AG08396 (cell line): Measurements from ENCODE around the gene CNOT2.
"Not testable (repeated sequence)": the region's sequence is repeated elsewhere in the genome, so short reads cannot be mapped to it uniquely, and the experiment has no call there.

Experiments
- DNase-seq: peaks from one replicate; pipeline ENCODE4 v3.0.0; 2012; ENCODE audit warnings: low spot score, mixed read lengths

The CNOT2 gene

DNA sequence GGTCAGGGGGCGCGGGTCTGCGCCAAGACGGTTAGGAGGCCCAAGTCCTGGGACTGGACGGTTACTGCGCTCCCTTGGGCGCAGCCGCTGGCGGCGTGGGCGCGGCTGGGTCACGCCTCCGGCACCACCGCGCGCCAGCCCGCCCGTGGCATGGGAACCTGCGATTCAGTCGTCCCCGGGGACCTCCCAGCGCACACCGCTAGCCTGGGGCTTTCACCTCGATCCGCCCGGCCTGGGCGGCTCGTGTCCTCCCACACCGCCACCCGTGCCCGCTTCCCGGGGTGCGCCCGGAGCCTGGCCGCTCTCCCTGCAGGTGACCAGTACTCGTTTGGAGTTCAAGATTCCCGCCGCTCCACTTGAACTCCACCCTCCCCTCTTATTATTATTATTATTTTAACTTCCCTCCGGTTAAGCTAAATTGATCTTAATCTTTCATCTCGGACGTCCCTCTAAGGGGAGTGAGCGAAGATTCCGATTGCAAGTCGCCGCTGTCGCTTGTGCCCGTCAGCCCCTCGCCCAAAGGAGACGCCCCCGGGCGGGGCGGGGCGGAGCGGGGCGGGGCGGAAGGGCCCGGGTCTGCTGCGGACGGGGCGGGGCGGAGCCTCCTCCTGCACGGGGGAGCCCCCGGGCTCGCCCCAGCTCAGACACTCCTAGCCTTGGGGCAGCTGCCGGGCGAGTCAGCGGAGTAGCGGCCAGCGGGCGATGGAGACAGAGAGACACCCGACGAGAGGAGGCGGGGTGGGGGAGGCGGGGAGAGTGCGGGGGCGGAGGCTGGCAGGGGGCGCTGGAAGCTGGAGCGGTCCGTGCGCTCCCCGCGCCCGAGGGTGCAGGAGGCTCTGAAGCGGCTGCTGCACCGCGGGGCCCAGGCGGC, 122.7 kb downstream of the CNOT2 start, which contains the start of gene KCNMB4:
Gene KCNMB4 (plus strand): TSS at position 643 of the 871 bp plus-strand sequence. CDS start 445 bp downstream, outside the sequence.
- peak; percentile 62 for DNase-seq

DNA sequence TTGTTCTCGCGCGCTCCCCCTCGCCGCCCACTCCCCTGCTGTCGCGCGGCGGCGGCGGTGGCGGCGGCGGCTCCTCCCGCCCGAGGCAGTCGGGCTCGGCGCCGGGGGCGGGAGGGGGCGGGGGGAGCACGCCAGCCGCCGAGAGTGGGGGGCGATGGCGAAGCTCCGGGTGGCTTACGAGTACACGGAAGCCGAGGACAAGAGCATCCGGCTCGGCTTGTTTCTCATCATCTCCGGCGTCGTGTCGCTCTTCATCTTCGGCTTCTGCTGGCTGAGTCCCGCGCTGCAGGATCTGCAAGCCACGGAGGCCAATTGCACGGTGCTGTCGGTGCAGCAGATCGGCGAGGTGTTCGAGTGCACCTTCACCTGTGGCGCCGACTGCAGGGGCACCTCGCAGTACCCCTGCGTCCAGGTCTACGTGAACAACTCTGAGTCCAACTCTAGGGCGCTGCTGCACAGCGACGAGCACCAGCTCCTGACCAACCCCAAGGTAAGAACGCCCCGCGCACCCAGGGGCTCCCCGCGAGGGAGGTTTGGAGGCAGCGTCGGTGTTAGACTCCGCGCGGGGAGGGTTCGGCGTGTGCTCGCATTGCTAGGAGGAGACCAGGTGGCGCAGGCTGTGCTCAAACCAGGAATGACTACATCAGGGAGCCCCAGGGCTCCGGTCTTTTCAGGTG, 123.5 kb downstream of the CNOT2 start:
- peak; percentile 38 for DNase-seq

DNA sequence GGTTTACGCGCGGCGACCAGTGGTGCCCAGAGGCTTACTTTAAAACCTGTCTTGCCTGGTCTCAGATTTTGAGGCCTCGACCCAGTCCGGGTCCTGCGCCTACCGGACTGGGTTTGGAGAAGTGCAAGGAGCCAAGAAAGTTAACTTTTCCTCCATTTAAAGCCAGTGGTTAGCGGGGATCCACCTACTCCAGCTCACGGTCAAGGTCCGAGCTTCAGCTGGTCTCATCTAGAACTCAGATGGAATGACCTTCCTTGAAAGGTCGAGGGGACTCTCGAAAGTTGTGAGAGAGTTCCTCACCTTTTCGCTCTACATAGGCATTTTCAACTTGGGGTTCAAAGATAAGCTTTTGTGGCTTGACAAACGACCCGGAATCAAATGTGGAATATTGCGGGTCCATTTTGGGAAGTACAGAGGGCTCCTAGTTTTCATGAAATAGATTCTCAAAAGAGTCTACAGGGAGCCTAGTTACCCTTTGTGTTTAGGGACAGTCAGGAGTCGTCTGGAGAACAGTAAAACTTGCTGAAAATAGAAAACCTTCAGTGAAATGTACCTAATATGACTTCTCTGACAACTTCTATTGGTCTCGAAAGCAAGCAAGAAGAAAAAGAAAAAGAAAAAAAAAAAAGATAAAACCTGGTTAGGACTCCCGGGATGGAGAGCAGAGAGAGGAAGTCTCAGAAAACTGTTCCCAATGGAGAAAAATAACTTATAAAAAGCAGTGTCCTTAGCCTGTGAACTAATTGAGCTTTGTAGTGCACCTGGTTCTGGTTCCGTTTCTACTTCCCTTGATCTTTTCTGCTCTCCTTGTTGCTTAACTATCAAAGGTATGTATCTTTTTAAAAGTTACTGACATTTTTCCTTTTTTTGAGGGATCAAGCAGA, 124.3 kb downstream of the CNOT2 start:
- peak; percentile 13 for DNase-seq

DNA sequence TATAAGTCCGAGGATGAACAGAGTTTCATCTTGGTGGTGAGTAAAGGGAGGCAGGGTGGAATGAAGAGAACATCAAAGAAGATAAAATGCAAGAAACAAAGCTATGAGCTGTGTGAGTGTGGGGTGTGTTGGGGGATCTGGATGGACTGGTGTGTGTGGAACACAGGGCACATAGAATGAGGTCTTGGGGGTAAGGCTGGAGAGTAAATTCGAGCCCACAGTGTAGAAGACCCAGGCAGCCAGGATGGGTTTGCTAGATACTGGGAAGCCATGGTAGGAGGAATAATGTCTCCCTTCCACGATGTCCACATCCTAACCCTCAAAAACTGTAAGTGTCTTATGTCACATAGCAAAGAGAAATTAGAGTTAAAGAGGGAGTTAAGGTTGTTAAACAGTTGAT, 129.6 kb downstream of the CNOT2 start:
- no peak for DNase-seq

DNA sequence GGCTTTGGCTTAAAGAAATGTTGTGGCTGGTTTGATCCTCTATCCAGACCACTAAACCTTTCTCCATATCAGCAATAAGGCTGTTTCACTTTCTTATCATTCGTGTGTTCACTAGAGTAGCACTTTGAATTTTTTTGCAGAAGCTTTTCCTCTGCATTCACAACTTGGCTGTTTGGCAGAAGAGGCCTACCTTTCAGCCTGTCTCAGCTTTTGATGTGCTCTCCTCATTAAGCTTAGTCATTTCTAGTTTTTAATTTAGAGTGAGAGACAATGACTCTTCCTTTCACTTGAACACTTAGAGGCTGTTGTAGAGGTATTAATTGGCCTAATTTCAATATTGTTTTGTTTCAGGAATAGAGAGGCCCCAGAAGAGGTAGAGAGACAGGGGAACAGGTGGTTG, 136.6 kb downstream of the CNOT2 start:
- no peak for DNase-seq

DNA sequence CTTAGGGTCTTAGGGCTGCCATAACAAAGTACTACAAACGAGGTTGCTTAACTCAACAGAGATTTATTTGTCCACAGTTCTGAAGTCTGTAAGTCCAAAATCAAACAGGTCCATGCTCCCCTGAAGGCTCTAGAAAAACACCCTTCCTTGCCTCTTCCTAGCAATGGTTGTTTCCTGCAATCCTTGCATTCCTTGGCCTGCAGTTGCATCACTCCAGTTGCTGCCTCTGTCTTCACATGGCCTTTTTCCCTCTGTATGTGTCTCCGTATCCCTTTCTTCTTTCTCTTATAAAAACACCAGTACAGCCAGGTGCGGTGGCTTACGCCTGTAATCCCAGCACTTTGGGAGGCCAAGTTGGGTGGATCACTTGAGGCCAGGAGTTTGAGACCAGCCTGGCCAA, 140.3 kb downstream of the CNOT2 start:
- DNase-seq: no peak

DNA sequence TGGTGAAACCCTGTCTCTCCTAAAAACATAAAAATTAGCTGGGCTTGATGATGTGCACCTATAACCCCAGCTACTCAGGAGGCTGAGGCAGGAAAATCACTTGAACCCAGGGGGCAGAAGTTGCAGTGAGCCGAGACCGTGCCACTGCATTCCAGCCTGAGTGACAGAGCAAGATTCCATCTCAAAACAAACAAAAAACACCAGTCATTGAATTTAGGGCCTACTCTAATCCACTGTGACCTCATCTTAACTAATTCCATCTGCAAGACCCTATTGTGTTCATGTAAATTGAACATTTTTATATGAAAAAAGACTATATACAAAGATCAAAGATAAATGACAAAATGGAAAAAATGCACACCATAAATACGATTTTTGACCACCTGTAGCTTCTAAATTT, 140.7 kb downstream of the CNOT2 start:
- DNase-seq: no peak

DNA sequence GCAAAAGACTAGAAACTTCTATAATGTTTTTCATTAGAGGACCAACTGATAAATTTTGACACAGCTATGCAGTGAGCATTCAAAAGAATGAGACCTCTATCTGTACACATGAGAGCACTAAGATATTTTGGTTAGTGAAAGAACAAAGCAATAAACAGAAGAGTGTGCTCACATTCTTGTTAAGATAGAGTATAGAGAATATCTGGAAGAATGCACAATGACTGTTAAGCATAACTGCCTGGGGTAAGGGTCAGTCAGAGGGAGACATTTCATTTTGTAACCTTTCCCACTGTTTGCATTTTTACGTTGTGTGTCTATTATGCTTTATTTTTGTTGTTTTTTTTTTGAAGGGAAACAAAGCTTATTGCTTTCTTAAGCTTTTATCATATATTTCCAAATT, 143.5 kb downstream of the CNOT2 start:
- no peak for DNase-seq

DNA sequence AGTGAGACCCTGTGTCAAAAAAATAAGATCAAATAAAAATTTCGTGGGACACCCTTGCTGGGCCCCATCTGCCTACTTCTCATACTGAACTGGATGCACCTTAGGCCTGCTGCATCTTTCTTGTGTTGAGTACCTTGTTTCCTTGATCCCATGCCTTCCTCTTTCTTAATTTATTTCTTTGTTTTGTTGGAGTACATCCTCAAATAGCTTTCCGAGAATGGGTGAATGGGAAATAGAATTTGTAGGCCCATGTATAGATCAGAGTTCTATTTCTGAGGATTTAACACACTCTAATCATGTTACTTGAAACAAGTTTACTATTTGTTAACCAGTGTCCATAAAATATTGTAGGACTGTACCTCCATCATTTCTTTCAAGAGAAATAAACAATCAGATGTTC, 146.4 kb downstream of the CNOT2 start:
- no peak for DNase-seq

DNA sequence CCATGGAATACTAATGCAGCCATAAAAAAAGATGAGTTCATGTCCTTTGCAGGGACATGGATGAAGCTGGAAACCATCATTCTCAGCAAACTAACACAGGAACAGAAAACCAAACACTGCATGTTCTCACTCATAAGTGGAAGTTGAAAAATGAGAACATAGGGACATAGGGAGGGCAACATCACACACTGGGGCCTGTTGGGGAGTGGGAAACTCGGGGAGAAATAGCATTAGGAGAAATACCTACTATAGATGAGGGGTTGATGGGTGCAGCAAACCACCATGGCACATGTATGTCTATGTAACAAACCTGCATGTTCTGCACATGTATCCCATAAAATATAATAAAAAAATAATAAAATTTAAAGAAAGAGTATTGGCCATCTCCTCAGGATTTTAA, 149.4 kb downstream of the CNOT2 start:
- DNase-seq: not testable (repeated sequence)

DNA sequence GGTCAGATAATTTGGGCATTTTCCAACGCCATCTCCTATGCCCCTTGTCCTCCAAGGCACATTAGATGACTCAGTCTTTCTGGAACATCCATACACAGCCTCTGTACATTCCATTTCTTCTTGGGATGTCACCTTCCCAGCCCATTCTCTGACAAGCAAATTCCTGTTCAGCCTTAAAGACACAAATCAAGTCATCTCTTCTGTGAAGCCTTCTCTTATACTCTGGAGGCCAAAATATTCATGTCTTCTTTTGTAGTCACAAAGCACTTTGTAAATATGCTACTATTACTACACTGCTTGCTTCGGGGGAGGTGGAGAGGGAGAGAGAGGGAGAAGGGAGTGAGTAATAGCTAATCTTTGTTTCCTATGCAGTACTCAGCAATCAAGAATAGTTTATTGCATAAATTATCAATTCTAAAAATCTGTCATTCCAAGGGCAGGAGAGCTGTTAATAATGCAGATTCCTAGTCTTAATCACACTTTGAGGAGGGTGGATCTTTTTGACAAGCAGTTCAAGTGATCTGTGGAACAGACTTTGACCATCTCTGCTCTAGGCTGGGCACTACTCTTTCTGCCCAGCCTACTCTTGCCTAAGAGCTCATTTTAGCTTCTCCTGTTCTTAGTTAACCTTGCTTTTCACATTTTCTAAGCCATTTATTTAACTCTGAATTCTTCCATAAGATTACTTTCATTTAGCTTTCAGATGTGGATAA, 150.7 kb downstream of the CNOT2 start:
- no peak for DNase-seq

DNA sequence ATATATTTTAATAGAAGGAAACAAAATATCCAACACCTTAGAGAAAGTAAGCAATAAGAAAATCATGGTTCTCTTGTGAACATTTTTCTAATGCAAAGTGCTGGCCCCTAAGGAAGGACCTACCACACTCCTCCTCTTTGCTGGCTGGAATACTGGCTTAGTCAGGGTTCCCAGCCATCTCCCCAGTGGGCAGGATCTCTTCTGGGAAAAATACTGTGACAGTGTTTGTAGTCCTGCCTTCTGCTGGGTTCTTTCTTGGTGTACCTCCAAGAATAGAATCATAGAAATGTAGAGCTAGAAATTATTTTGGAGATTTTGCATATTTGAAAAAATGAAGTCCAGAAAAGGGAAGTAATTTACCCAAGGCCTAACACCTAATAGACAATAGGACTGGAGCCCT, 154.8 kb downstream of the CNOT2 start:
- DNase-seq: no peak

DNA sequence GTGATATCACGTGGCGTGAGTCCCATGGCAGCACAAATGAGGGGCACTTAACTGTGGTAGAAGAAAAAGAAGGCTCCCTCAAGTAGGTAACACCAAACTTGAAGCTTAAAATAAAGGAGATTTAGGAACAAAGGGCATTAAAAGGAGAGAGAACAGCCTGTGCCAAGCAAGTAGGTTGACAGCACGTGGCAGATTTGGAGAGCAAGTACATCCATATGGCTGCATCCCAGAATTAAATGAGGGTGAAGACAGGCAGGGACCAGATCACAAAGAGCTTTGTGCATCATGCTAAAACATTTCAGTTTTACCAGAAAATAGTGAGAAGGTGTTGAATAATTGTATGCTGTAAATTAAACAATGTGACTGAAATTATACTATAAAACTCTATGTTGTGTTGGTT, 155.6 kb downstream of the CNOT2 start:
- DNase-seq: no peak

DNA sequence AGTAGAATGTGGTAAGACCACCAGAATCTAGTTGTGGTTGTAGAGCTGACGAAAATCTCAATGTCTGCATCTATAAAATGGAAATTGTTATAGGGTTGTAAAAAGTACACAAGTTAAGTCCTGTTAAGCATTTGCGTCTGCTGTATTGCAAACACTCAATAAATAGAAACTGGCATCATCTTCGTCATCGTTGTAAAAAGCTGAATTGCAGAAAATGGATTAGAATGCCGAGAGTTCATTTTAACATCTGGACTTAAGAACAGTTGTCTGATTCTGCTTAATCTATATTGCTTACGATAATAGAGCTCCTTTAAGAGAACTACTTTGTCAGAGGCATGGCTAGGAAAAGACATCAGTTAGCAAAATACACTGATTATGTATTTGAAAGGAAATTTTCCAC, 156.1 kb downstream of the CNOT2 start:
- DNase-seq: no peak

DNA sequence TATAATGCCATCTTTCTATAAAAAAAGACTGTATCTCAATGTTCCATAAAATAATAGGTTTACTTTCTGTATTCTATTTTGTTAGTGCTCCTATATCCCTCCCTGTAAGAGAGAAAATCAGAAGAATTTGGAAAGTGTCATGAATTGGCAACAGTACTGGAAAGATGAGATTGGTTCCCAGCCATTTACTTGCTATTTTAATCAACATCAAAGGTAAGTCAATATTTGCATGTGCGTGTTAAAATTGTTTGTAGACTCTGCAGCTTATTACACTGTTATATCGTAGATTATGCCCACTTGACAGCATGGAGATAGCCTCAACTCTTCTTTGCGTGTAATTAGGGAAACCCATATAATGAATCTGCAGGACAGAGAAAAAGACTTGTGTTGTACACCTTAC, 156.9 kb downstream of the CNOT2 start:
- no peak for DNase-seq

DNA sequence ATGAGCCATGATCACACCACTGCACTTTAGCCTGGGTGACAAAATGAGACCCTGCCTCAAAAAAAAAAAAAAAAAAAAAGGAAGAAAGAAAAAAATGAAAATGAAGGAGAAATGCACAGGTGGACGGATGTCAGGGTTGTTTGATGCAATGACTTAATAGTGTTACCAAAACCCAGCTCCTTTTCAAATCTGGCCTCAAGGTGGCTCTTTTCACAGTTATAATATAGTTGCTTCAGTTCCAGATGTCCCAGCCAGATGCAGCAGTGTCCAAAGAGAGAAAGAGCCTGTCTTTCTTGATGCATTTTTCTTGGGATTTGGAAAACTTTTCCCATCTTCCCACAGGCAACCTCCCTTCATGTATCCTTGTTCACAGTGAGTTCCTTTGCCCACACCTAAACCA, 159.4 kb downstream of the CNOT2 start:
- DNase-seq: no peak

DNA sequence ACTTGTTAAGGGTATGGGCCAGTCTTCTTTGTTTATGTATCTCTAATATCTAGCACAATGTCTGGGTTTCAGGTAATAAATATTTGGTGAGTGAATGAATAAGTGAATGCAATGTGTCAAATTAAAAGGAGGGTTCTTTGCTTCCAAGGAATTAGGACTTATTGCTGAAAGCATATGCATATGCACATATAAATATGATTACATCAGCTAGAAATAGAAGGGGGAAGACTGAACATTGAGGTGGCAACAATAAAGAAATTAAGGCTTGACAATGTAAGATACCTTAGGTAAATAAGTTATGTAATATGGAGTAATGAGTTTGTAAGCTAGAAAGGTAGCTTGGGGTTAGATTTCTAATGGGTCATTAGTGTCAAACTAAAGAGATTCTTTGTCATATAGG, 160.6 kb downstream of the CNOT2 start:
- DNase-seq: no peak
